Kidney epithelial cell (primary cell): Measurements from ENCODE around the gene VAMP4. TPM values are rescaled to one million over a fixed set of nuclear protein-coding genes. Genes with fewer than 3 reads are reported as not detected.

Source experiments
- DNase-seq: peaks from one replicate; pipeline ENCODE4 v3.0.0-alpha.2; 2010; ENCODE audit warnings: low read depth
- H3K27me3 ChIP-seq: 2 replicates; pipeline ENCODE4 v1.6.0; 2011; ENCODE audit warnings: low read length; ENCODE audit not compliant: control insufficient read depth, insufficient read depth
- H3K36me3 ChIP-seq: 2 replicates; pipeline ENCODE4 v1.5.1; 2011; ENCODE audit warnings: low read length; ENCODE audit not compliant: control insufficient read depth, insufficient read depth
- H3K4me3 ChIP-seq: 2 replicates; pipeline ENCODE4 v1.5.1; 2011; ENCODE audit warnings: low read depth, mild to moderate bottlenecking, control low read depth, low read length
- total RNA-seq: library from RNA; depleted of rRNA; stranded (reverse); fragments of >200 nt; gene quantifications from 2 replicates; pipeline ENCODE4 v1.2.3, GENCODE V29; 2015
- TF ChIP-seq, protein P1 (sequence below): IDR thresholded peaks from 2 replicates; pipeline ENCODE4 v1.5.1; 2011; ENCODE audit warnings: mild to moderate bottlenecking, moderate library complexity, low read length, control low read depth, inconsistent platforms; ENCODE audit not compliant: insufficient read depth, poor library complexity, severe bottlenecking

The VAMP4 gene
- total RNA-seq, 1 donor from 2014 or later = 5.4 TPM

DNA sequence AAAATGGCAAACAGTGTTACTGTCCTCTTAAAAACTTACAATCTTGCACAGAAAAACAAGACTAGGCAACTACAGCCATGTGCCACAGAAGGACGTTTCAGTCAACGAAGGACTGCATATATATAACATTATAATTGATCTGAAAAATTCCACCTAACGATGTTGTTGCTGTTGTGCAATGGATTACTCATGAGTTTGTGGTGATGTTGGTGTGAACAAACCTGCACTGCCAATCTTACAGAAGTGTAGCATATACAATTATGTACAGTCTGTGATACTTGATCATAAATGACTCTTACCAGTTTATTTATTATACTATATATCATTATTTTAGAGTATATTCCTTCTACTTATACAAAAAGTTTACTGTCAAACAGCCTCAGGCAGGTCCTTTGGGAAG is 6.8 kb upstream of the VAMP4 start:
- no peaks in the 10 kb centered on the region for H3K27me3 ChIP-seq
- no peak overlapping the region for H3K4me3 ChIP-seq
- H3K36me3 ChIP-seq = no peaks in the 10 kb centered on the region
- TF ChIP-seq, protein P1, sequence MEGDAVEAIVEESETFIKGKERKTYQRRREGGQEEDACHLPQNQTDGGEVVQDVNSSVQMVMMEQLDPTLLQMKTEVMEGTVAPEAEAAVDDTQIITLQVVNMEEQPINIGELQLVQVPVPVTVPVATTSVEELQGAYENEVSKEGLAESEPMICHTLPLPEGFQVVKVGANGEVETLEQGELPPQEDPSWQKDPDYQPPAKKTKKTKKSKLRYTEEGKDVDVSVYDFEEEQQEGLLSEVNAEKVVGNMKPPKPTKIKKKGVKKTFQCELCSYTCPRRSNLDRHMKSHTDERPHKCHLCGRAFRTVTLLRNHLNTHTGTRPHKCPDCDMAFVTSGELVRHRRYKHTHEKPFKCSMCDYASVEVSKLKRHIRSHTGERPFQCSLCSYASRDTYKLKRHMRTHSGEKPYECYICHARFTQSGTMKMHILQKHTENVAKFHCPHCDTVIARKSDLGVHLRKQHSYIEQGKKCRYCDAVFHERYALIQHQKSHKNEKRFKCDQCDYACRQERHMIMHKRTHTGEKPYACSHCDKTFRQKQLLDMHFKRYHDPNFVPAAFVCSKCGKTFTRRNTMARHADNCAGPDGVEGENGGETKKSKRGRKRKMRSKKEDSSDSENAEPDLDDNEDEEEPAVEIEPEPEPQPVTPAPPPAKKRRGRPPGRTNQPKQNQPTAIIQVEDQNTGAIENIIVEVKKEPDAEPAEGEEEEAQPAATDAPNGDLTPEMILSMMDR = no peak
- DNase-seq = no peak

DNA sequence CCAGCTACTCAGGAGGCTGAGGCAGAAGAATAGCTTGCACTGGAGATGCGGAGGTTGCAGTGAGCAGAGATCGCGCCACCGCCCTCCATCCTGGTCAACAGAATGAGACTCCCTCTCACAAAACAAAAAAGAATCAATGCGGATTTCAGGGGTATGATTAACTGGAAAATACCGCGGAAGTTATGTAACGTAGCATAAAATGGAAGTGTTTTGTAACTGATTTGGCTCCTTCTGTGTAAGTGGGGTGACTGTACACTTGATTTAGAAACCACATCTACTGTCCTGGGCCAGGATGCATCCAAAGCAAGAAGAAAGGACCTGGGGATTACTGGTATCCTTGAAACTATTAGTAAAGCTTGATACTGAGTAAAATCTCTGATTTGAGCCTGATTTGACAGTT is 3.1 kb upstream of the VAMP4 start:
- TF ChIP-seq, protein P1 = no peak
- no peak overlapping the region for H3K4me3 ChIP-seq
- no peaks in the 10 kb centered on the region for H3K36me3 ChIP-seq
- H3K27me3 ChIP-seq = no peaks in the 10 kb centered on the region
- DNase-seq = no peak

DNA sequence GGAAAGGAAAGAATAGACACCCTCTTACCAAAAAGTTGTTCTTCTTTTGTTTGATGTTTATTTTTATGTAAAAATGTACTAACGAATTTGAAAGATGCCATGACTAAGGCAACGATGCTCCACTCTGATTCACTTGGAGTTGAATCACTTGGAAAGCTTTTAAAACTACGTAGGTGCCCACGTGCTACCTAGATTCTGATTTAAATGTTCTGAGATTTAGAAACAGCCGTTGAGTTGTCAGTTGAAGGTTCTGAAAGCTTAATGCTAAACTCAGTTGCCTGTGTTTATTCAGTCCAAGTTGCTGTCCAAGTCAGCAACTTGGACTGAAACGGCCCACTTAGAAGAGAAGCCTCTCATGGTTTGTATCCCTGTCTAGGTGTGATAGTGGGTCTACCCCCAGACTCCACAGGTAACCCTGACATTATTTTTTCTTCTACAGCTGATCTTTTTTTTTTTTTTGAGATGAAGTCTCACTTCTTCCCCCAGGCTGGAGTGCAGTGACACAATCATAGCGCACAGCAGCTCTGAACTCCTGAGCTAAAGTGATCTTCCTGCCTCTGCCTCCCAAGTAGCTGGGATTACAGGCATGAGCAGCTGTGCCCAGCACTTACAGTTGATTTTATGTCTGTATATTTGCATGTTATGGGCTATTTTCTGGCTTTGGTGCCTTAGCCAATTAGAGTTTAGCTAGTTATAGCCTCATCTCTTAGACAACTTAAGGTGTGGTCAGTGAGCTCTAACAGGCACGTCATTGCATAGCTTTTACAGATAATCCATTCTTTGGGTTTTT is 1.4 kb upstream of the VAMP4 start:
- peak; percentile 47 for DNase-seq
- Histone ChIP-seq H3K27me3 (no peaks in the 10 kb centered on the region), H3K36me3 (no peaks in the 10 kb centered on the region), H3K4me3 (peak overlapping the region; percentile 82)
- TF ChIP-seq, protein P1 = no peak

DNA sequence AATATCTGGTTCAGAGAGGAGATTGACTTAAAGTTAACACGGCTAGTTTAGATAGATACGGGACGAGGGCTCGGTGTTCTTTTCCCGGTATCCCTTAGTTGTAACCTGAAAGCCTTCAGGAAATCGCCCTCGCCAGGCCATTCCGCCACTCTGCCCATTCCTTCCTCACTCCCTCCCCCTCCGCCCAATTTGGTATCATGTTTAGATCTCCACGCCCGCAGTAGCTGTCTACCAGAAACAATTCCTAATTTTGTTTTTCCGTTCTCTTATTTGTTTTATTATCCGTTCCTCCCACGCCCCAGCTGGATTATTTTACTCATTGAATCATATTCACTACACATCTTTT is 685 bp upstream of the VAMP4 start:
- Histone ChIP-seq H3K4me3 (peak overlapping the region; percentile 82), H3K36me3 (no peaks in the 10 kb centered on the region), H3K27me3 (no peaks in the 10 kb centered on the region)
- no peak for DNase-seq
- TF ChIP-seq, protein P1 = no peak

DNA sequence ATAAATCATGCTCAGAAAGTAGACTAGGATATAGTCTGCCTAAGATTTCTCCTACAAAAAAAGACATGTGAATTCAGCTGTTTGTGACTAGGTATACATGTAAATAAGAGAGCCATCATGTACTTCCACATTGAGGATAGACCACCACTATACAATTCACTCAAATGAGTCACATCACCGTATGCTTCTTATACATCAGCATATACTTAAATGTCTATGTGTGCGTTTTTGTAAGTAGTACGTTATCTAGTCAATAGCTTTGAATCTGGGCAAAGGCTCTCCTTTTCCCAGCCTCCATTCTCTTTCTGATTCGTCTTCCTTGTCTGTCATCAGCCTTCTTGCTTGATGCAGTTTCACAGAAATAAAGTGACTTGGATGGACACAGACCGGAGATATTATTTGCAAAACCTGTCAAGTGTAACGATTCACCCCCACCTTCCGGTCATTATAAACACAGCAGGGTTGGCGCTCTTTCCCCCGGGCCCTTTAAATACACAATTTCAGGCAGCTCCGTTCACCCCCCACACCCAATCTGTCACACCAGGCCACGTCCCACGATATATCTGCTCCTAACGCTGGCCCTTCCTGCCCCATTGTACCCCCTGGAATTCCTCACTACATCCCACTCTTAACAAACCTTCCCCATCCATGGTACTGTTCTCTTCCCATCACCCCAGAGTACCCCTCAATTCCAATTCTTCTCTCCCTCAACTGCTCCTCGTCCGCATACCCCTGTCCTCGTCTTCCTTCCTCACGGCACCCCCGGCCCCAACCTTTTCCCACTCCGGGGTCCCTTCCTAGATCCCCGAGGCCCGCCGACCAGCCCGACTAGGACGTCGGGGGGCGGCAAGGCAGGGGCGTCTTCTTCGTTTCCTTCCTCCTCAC is 636 bp downstream of the VAMP4 start:
- H3K27me3 ChIP-seq = no peaks in the 10 kb centered on the region
- TF ChIP-seq, protein P1 = no peak
- DNase-seq = no peak
- peaks cover 1% of the 10 kb centered on the region for H3K36me3 ChIP-seq
- peak overlapping the region; percentile 82 for H3K4me3 ChIP-seq
